Activated CD4-positive, CD25-positive, alpha-beta regulatory T cell treated with anti-CD3 and anti-CD28 coated beads, Interleukin-2, amount 50 U/mL, for 24 hours (primary cell): ENCODE data around the gene PLEKHG2.
A peak's percentile ranks its signal among the peaks of the same experiment; 100 is the strongest.

ENCODE experiments used
- ATAC-seq, 2 donors: fragments of 150-1000 bp; cut with Tn5 transposase; one replicate each; pipeline ENCODE4 v1.10.0; 2021; ENCODE audit warnings: mild to moderate bottlenecking in 1 of 2, moderate library complexity in 1 of 2

Gene PLEKHG2

DNA sequence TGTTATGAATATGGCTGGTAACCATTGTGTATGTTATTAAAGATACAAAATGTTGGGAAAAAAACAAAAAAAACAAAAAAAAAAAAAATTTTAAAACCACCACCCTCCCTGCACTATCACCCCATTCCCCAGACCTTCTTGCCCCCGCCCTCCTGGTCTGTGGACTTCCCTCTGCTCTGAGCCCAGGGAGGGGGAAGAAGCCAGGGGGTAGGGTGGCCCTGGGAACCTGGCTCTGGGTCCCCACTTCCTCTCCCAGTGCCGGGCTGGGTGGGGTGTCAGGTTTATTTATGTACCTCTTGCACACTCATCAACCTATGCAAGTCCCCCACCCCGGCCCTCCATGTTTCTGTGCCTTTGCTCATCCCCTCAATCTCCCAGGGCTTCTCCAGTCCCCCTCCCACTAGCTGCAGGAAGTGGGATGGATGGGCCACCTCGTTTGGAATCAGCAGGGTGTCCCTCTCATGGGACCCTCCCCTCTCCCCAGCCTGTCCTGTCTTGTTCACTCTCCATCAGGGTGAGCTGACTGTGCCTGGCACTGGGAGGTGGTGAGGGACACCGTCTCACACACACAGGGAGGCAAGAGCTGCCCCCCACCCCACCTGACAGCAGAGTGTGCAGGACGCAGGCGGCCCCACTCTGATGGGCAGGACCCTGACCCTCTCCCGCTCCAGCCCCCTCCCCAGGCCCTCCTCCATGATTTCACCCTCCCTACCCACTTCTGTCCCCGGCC, 27.5 kb upstream of the PLEKHG2 start:
- ATAC-seq: no peak

- no peak for ATAC-seq
Observed at GRCh38 chr19:39385629-39386411, 26.6 kb upstream of the PLEKHG2 start.

DNA sequence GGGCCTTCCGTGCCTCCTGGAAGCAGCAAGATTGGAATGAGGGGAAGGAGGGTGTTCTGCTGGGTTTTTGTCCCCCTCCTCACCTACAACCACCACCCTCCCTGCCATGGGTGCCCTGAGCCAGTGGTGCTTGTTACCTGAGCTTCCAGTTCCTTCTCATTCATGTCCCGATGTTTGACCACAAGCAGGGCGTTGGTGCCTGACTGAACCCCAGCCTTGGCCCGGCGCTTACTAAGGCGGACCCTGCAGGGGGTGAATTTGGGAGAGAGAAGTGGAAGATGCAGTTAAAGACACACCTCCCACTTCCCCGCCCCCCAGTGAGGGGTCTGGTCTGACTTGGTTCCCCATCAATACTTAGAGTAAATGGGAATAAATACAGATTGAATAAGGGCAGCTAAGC, 25.9 kb upstream of the PLEKHG2 start:
- ATAC-seq: no peak

DNA sequence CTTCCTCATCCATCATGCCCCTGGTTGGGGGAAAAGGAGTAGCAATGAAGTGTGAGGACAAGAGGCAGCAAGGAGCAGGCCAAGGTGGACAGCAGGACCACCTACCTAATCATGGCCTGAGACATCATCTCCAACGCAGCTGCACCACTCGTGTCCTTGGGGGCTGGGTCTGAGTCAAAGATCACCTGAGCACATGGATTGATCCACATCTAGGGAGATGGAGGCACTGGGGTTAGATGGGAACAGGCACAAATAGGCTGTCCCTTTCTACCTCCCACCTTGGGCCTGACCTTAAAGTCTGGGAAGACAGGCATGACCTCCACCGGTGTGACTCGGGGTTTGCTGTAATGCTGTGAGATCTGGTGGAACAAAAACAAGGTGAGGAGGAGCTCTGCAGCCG, 23.8 kb upstream of the PLEKHG2 start:
- ATAC-seq: no peak

DNA sequence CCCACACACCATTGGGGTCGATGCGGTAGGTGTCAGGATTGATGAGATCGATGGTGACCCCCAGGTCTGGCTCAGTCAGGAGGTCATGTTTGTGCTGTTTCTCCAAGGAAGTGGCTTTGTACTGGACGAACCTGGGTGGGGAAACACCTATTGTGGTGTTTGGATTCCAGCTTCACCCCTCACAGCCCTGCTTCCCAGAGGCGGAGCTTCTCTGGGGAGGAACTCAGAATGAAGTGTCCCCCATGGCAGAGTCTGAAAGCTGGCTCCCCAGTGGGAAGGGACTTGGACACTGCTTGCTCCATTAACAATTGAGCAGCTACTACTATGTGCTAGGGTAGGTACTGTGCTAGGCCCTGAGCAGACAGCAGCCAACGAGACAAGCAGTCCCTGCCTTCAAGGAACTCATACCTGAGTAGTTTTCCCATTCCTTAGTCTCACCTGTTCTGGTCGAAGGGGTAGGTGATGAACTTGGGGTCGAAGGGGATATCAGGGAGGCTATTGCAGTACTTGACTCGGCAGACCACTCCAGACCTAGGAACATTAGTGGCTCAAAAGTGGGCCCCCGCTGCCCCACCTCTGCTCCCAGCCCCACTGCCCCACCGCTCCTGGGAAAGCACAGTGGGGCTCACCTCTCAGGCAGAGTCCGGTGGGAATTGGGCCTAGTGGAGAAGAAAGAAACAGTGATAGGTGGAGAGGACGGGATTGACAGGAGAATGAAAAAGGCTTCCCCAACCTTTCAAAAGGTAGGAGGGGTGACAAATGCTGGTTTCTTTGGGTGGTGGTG, 22.6 kb upstream of the PLEKHG2 start:
- no peak for ATAC-seq

DNA sequence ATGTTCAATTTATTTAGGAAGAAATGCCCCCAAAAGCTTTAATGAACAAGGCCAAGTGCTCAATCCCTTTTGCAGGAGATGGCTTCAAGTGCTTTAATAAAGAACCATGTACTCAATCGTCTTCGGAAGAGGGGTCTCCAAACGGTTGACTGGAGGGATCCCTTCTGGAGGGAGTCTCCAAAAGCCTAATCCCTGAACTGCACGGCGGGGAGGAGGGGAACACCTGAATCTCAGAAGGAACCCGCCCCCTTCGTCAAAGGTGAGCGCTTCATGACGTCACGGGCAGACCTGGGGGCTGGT, 22.1 kb upstream of the PLEKHG2 start:
- ATAC-seq: no peak

DNA sequence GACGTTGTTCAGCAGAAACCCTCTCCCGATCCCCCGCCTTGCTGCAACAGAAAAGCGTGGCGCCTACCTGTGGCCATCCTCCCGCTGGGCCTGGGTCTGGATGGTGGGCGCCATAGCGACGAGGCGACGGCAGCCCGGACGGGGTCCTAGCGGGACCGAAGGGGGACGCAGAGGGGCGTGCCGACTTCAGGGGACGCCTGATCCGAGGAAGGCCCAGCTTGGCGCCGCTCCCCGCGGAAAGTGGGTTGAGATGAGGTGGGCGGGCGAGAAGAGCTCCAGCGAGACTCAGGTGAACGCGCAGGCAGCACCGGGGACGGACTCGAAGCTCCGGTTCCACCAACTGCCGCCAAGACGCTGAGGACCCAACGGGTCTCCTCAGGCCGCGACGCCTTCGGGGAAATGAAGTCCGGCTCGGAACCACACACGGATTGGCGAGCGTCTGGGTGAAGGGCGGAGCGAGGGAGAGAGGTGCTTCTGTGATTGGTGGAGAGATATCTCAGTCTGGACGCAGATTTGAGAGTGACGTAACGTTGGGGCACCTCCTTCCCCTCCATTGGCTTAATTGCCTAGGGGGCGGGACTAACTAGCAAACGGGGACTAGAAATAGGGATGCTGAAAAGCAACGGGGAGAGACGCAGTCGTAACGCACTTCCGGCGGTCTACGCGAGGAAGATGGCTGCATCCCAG, 21.6 kb upstream of the PLEKHG2 start, which contains the start of the genes MED29 and PAF1:
MED29 (plus strand) TSS at position 628 of the 687 bp plus-strand sequence; CDS start at position 673, 45 bp downstream.
PAF1 (minus strand) TSS at position 356 of the 687 bp plus-strand sequence; CDS start at position 114, 242 bp downstream.
- peak; percentile 95 to 96 for ATAC-seq

DNA sequence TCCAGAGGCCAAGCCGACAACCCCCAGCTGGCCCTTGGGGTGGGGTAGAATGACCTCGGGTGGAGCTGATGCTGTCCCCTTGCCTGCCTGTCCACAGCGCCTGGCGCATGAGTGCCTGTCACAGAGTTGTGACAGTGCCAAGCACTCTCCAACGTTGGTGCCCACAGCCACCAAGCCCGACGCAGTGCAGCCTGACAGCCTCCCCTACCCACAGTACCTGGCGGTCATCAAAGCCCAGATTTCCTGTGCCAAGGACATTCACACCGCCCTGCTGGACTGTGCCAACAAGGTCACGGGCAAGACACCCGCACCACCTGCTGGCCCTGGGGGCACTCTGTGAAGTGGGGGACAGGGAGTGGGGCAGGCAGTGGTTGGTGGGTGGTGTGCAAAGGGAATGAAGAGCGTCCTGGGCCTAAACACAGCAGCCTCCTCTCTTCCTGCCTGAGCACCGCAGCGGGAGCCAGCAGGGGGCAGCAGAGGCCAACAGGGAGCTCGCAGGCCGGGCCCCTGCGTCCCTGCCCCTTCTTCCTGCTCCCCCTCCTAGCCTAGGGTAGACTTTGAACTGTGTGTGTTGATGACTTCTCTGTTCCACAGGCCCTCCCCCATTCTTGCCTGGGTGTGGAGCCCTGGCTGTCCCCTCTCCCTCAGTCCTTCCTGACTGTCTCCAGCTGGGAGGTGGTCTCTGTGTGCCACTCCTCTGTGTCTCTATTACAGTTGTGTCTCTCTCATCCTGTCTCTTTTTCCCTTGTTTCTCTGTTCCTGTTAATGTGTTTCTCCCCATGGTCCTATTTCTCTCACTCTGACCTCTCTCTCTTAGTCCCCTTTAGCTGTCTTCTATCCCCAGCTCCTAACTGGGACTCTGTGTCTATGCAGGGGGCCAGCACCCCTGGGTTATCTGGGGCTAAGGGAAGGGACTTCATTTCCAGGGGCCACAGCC, 14.8 kb upstream of the PLEKHG2 start:
- ATAC-seq: peak; percentile 50 to 58

- no peak for ATAC-seq
Observed at GRCh38 chr19:39398297-39398864, 14.1 kb upstream of the PLEKHG2 start.

GRCh38 chr19:39399668-39400050, 12.8 kb upstream of the PLEKHG2 start:
- ATAC-seq: no peak

- no peak for ATAC-seq
Observed at GRCh38 chr19:39400061-39400460, 12.4 kb upstream of the PLEKHG2 start.

DNA sequence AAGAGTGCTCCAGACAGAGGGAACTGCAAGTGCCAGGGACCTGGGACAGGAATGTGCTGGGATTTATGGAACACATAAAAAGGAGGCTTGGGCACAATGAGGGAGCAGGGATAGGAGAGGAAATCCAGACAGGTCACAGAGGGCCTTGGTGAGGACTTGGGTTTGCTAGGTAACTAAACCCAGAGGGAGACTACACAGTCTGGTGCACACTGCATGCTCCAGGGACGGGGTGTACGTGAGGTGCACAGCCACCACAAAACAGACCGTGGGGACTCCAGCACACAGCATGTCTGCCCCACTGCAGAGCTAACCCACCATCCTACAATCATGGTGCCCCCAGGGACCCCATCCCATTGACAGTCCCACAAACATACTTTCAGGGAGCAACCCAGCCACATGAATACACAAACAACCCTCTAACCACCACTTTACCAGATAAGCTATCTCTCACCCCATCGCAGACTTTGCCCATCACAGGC, 11.4 kb upstream of the PLEKHG2 start:
- ATAC-seq: peak; percentile 0

DNA sequence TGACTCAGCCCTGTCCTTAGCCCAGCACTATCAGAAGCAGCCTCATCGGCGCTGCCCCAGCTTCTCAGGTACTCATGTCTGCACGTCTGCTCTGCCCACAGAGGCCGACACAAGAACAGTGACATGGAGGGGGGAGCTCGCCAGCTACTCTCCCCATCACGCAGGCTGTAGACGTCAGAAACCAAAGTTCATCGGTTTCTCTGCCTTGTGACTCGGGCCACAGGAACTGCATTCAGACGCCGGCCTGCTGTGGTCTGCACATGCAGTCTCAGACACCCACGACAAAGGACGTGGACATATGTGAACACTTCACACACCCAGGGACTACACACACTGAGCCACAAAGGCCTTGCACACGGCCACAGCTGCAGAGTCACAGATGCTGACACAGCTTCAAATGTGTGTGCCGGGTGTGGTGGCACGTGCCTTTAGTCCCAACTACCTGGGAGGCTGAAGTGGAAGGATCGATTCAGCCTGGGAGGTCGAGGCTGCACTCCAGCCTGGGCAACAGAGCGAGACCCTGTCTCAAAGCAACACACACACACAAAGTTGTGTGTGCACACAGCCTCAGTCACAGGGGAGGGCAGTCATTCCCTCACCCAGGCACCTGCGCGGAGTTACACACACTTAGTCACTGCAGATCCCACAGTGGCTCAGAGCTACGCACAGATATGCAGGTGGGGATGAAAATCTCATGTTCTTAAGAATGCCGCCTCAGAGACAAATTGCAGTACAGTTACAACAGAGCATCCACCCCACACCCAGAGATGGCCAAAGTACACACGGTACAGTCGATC, 10.7 kb upstream of the PLEKHG2 start:
- peak; percentile 67 for ATAC-seq

- ATAC-seq: peak; percentile 0 to 1
Observed at GRCh38 chr19:39402346-39403300, 9.8 kb upstream of the PLEKHG2 start.

GRCh38 chr19:39403331-39404312, 8.8 kb upstream of the PLEKHG2 start:
- ATAC-seq: peak; percentile 40

DNA sequence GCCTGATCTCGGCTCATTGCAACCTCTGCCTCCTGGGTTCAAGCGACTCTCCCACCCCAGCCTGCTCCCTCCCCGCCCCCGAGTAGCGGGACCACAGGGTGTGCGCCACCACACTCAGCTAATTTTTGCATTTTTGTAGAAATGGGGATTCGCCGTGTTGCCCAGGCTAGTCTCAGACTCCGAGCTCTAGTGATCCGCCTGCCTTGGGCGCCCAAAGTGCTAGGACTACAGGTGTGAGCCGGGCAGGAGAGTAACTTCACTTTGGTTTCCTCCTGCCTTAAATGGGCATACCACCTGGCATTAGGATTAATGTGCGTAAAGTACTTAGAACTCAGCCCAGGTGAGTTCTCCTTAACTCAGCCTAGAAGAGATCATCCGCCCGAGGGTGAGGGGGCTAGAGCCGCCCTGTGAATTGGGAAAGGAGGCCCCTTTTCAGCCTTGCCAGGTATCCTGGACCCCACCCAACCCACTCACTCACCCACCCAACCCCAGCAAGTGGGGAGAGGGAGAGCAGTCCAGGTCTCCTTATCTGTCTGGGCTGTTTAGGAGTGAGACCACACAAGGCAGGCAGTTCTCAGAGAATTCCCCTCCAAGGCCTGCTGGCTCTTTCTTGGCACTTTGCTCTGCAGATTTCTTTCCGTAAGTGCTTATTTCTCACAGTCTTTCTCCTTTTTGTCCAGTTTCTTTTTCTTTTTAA, 7.1 kb upstream of the PLEKHG2 start:
- ATAC-seq: no peak
